ENCODE data around the gene CTSW.

DNA sequence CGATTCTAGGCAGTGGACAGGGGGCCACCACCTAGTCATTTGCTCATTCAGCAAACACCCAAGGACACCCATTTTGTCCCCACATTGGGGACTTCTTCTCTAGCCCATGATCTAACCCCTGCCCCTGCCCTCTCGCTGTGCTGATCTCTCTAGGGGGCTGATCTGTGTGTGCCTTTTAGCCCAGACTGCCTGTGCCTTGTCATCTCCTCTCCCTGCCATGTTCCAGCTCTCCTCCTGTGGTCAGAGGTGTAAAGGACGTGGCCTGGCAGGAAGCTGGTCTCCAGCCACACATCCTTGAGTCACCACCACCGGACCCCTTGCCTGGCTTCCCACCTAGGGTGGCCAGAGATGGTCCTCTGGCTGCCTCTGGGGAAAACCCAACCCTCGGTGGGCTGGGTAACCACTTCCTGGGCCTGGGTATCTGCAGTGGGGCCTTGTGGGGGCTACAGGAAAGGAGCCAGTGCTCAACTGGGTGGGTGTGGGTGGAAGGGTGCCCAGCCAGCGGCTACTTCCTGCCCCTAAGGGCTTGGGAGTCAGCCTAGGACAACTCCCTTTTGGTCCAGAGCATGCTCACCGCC is 1.3 kb downstream of the CTSW start:
- TF ChIP-seq TAF1 (IDR thresholded peaks at IDR 0.05; ENCODE audit: low read depth) (no peak), EZH2 (IDR thresholded peaks at IDR 0.05; ENCODE audit: borderline replicate concordance, insufficient read depth, low read length, poor library complexity, severe bottlenecking) (no peak)
- TF ChIP-seq, protein P1, sequence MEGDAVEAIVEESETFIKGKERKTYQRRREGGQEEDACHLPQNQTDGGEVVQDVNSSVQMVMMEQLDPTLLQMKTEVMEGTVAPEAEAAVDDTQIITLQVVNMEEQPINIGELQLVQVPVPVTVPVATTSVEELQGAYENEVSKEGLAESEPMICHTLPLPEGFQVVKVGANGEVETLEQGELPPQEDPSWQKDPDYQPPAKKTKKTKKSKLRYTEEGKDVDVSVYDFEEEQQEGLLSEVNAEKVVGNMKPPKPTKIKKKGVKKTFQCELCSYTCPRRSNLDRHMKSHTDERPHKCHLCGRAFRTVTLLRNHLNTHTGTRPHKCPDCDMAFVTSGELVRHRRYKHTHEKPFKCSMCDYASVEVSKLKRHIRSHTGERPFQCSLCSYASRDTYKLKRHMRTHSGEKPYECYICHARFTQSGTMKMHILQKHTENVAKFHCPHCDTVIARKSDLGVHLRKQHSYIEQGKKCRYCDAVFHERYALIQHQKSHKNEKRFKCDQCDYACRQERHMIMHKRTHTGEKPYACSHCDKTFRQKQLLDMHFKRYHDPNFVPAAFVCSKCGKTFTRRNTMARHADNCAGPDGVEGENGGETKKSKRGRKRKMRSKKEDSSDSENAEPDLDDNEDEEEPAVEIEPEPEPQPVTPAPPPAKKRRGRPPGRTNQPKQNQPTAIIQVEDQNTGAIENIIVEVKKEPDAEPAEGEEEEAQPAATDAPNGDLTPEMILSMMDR (IDR thresholded peaks at IDR 0.05; ENCODE audit: poor library complexity, severe bottlenecking), result no peak

Data from neural cell (in vitro differentiated cells).